ENCODE results near the gene GTF2A1L. TPM values are rescaled to one million over a fixed set of nuclear protein-coding genes. Genes with fewer than 3 reads are reported as not detected.

GTF2A1L gene
- not detected for total RNA-seq
- long read RNA-seq = 0 reads

DNA sequence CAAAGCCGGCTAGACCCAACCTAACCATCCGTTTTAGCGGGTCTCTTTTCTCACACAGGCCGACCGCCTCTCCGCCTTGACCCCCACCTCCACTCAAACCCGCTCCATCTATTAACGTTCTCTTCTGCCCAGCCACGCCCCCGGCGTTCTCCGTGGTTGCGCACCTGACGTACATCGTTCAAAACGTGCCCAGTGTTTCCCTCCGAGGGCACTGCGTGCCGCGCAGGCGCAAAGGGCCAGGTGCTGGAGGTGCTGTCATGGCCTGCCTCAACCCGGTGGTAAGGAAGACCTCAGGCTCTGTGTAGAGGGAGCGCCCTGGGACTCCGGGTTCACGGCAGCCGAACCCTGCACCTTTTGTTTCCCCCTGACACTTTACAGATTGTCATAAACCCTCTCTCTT lies at the start of gene GTF2A1L:
Gene GTF2A1L, plus strand, starts transcription at position 239 of the 400 bp plus-strand sequence. Its CDS starts 19 bp downstream, at position 258.
- no peak within 1 kb of the TSS for H3K27ac ChIP-seq
- H3K27me3 ChIP-seq = no peaks in the 10 kb centered on the region
- DNase-seq (no peak), ATAC-seq (peak; percentile 21)
- no peak for TF ChIP-seq CTCF (IDR thresholded peaks at IDR 0.05)
- no peaks in the 10 kb centered on the region for H3K36me3 ChIP-seq
- no peaks in the 10 kb centered on the region for H3K9me3 ChIP-seq
- H3K4me1 ChIP-seq = no peaks in the 10 kb centered on the region
- intact Hi-C loops (cut with DNase I) = no loop called here
- no peak within 1 kb of the TSS for H3K4me3 ChIP-seq

DNA sequence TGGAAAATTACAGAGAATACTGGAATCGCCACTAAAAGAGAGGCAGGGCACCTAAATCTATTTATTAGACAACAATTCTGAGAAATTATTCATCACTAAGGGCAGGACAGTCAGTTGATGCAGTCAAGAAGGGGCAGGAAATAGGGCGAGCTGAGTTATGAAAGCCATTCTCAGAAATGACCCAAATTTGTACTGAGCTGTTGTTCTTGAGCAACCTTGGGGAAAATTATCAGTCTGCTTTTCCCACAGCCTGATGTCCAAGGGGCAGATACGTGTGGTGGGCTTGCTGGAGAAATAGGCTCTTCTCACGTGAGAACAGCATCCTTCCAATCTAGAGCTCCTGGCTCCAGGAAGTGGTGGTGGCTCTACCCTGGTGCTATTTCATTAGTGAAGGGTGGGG lies 49.1 kb upstream of the GTF2A1L start:
- no peaks in the 10 kb centered on the region for H3K27me3 ChIP-seq
- H3K36me3 ChIP-seq = no peaks in the 10 kb centered on the region
- H3K4me3 ChIP-seq = no peak overlapping the region
- TF ChIP-seq CTCF (IDR thresholded peaks at IDR 0.05) = no peak
- ATAC-seq (peak; percentile 62), DNase-seq (no peak)
- no peaks in the 10 kb centered on the region for H3K9me3 ChIP-seq
- peaks cover 15% of the 10 kb centered on the region for H3K4me1 ChIP-seq
- intact Hi-C loops (cut with DNase I) = no loop called here
- H3K27ac ChIP-seq = peak overlapping the region; percentile 65

DNA sequence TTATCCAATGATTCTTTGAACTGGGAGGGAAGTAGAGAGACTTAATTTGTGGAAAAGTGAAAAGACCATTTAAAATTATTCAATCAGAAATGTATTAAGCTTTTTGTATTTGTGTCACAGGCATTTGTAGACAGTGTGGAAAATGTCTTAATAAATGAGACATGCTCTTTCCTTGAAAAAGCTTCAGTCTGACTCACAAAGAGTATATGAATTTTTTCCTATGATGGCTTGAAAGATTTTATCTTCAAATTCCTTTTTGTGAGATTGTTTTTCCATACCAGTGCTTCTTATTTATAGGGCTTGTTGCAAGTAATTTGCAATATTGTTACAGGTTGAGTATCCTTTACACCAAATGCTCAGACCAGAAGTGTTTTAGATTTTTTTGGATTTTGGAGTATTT lies 48.2 kb upstream of the GTF2A1L start:
- intact Hi-C loops (cut with DNase I) = no loop called here
- H3K27me3 ChIP-seq = no peaks in the 10 kb centered on the region
- TF ChIP-seq CTCF (IDR thresholded peaks at IDR 0.05) = no peak
- H3K27ac ChIP-seq = peak overlapping the region; percentile 2
- H3K36me3 ChIP-seq = no peaks in the 10 kb centered on the region
- H3K4me1 ChIP-seq = peaks cover 15% of the 10 kb centered on the region
- H3K9me3 ChIP-seq = no peaks in the 10 kb centered on the region
- DNase-seq (no peak), ATAC-seq (no peak)
- peak overlapping the region; percentile 16 for H3K4me3 ChIP-seq

DNA sequence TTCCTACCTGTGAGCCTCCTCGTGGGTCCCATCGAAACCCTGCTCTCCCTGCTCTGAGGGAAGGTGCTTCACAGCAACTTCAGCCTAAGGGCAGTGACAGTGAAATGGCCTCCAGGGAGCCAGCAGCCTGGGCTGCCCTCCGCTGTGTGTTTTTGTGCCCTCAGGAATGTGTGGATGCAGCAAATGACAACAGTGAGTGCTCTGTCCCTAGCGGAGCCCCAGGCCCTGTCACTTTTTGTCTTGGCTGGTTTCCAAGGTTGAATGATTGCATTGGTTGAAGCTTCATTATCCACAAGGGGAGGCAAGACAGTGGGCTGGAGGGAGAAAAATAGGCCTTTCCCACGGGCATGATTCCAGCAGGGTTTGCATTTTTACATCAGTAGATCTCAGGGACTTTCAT lies 44.8 kb upstream of the GTF2A1L start:
- ATAC-seq = no peak

DNA sequence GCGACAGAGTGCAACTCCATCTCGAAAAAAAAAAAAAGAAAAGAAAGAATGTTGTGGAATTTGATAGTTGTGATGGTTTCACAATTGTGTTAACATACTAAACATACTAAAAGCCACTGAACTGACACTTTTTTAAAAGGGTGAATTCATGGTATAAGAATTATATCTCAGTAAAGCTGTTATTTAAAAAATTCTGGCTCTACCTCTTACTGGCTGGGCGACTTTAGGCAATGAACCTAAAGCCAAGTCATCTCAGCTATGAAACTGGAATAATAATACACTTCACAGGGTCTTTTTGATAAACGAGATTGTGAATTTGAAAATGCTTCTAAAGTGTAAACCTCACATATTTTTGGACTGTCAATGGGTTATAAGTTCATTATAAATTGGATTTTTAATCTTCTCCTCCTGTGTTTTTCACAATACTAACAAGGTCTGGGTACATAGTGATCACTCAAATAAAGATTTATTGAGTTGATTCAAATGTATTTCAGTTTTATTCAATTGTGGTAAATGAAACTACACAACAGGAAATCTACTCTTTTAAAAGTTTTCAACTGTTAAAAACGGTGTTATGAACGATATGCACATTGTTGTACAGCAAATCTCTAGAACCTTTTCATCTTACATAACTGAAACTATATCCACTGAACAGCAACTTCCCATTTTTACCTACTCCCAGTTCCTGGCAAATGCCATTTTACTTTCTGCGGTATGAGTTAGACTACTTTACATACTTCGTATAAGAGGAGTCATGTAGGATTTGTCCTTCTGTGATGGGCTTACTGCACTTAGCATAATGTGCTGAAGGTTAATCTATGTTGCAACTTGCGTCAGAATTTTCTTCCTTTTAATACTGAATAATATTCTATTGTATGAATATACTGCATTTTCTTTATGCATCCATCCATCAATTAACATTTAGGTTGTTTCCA lies 43.0 kb upstream of the GTF2A1L start:
- Histone ChIP-seq H3K27me3 (no peaks in the 10 kb centered on the region), H3K4me3 (no peak overlapping the region), H3K9me3 (no peaks in the 10 kb centered on the region), H3K27ac (no peak overlapping the region), H3K36me3 (no peaks in the 10 kb centered on the region), H3K4me1 (peaks cover 3% of the 10 kb centered on the region)
- no peak for DNase-seq
- no peak for ATAC-seq
- TF ChIP-seq CTCF (IDR thresholded peaks at IDR 0.05) = no peak
- intact Hi-C loops (cut with DNase I) = no loop called here

More for the DNA sequence above, 44.8 kb upstream of the GTF2A1L start:
- intact Hi-C loops (cut with DNase I) = no loop called here
- H3K36me3 ChIP-seq = no peaks in the 10 kb centered on the region
- H3K9me3 ChIP-seq = no peaks in the 10 kb centered on the region
- H3K4me3 ChIP-seq = no peak overlapping the region
- no peak for DNase-seq
- no peak for TF ChIP-seq CTCF (IDR thresholded peaks at IDR 0.05)
- H3K27ac ChIP-seq = no peak overlapping the region
- H3K27me3 ChIP-seq = no peaks in the 10 kb centered on the region
- H3K4me1 ChIP-seq = peaks cover 6% of the 10 kb centered on the region
